HG03108 (cell line): ENCODE measurements around the gene LYZL4.

Experiments
- ATAC-seq: cut with Tn5 transposase; IDR thresholded peaks from one replicate; pipeline ENCODE4 v1.9.1; 2021; ENCODE audit warnings: moderate library complexity; ENCODE audit not compliant: unreplicated experiment

LYZL4 gene

DNA sequence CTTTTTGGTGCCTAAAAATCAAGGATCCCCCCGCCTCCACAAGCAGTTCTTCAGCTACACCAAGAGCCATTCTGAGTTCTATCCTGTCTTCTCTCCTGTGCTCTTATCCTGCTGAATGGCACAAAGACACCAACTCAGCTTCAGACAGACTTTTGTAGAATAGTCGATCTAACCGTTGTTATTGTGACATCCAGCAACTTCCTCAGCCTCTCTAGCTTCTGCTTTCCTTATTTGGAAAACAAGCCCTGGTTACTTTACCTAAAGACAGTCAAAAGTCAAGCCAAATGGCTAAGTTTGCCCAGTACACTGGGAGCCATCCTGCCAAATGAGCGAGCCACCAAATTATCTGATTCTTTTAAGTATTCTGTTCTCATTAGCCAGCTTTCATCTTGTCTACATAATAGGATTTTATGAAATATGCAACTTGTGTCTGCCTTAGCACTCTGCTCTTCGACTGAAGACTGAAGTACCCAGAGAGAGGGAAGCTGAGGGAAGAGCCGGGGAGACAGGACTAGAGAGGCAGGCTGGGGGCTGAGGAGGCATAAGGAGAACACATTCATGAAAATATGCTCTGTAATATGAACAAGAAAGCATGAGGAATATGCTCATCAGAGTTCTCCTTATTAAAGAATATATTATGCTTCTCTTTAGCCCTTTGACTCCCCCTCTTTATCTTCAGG, 35.1 kb downstream of the LYZL4 start:
- no peak for ATAC-seq

DNA sequence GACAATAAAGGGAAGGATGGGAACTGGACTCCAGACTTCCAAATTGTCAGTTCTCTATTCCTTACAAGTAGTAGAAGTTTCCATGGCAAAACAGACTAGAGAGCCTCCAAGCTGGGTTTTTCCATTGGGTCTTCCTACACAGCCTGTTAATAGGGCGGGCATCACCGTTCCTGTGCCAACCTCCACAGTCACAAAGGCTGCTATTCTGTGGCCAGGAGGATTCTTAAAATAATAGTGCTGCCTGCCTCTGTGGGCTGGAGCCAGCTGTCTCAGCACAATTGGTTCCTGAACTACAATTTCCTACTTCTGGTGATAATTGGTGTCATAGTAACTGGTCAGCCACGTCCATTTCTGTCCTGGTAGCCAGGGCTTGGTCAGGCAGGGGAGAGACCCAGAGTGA, 38.6 kb downstream of the LYZL4 start:
- ATAC-seq: no peak

- ATAC-seq: no peak
Observed at GRCh38 chr3:42369832-42370231, 40.6 kb downstream of the LYZL4 start.

- ATAC-seq: no peak
Observed at GRCh38 chr3:42369304-42369703, 41.1 kb downstream of the LYZL4 start.

GRCh38 chr3:42368861-42369260, 41.5 kb downstream of the LYZL4 start:
- no peak for ATAC-seq

- no peak for ATAC-seq
Observed at GRCh38 chr3:42367903-42368302, 42.5 kb downstream of the LYZL4 start.

GRCh38 chr3:42366550-42366949, 43.9 kb downstream of the LYZL4 start:
- no peak for ATAC-seq

GRCh38 chr3:42357335-42357734, 53.1 kb downstream of the LYZL4 start:
- ATAC-seq: no peak

DNA sequence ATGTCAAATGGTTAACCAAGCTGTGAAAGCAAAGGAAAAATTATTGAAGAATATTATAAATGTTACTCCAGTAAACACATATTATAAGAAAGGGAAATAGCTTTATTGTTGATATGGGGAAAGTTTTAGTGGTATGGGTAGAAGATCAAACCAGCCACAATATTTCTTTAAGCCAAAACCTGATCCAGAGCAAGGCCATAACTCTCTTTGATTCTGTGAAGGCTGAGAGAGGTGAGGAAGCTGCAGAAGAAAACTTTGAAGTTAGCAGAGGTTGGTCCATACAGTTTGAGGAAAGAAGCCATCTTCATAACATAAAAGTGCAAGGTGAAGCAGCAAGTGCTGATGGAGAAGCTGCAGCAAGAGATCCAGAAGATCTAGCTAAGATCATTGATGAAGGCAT, 54.8 kb downstream of the LYZL4 start:
- ATAC-seq: no peak

DNA sequence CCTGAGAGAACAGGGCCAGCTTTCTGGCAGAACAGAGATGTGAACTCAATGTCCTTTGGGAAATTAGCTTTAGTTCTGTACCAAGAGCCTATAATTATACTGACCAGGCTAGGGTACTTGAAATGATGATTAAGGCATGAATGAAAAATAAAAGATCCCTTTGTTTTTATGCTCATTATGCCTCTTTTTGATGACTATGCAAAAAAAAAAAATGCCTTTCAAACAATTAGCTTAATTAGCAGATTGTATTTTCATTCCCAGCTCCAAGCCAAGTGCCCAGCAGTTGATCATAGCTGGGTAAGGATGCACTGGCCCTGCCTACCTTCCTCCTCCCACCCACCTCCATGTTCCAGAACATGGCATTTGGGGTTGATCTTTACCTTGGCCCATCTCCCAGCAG, 56.8 kb downstream of the LYZL4 start:
- no peak for ATAC-seq

DNA sequence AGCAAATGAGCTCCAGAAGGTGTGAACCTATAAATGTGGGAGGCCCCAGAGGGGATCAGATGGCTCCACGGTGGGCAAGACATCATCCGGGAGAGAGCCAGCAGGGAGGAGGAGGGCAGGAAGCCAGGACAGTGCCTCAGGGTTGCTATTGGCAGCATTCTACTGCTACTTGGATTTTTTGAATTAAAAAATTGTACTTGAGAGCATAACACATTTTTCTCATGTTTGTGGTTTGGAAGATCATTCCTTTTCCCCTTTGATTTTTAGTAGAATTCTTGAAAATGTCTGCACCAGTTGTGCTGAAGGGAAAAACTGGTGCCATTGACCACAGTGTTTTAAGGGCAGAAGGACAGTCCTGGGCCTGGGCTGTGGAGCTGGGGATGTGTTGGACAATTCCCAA, 59.2 kb downstream of the LYZL4 start:
- no peak for ATAC-seq

DNA sequence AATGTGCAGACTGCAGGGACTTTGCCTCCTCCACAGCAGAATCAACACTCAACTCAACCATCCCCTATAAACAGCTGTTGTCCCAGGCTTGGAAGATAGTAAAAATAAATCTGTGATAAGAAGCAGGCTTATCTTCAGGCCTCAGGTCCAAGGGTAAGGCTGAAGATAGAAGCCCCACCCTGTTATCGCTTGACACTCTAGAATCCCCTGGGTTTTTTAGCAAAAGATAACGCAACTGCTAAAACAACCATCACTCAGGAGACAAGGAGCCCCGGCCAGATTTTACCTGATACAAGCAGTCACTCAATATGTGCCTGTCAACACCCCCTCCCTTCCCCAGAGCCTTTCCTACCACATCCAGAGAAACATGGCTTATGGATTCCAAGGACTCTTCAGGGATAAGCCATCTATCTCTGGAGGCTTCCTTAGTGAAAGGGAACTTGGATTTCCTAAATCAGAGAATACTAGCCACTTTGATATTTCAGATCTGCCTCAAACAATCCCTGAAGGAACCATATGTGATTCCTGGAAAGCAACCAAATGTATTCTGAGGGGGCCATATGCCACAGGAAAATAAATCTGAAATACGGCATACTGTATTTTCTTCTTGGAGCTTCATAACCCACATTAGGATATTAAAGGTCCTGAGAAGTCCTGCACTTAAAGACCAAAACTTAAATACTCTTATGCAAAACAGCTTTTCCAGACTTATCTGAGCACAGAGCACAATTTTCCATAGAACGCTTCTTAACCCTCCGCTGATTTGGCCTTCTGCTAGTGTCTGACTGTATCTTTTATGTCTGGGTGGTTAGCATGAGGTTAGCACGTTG, 60.4 kb downstream of the LYZL4 start:
- no peak for ATAC-seq

DNA sequence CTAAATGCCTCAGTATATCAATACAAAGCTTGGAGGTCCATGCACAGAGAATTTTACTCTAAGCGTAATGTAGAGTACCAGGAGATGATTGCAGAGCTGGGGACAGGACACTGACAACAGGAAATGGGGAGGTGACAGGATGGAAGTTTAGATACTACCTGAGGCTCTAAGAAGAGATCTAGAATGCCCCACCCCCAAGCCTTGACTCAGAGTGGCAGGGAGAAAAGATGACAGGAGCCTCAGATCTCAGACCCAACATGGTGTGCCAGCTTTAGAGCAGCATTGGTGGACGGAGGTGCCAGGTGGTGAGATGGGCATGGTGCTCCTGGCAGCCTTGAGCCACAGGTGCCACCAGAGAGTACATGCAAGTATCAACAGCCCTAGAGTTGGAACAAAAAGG, 62.5 kb downstream of the LYZL4 start:
- no peak for ATAC-seq
